HUES48 (cell line): ENCODE results near the gene FAM193B.

ENCODE experiments used
- H3K27ac ChIP-seq: one replicate; pipeline ENCODE4 v1.7.0; 2013; ENCODE audit warnings: low read depth, low read length, inconsistent platforms
- H3K27me3 ChIP-seq: 2 replicates; pipeline ENCODE4 v1.6.1; 2013; ENCODE audit warnings: mild to moderate bottlenecking, low read length; ENCODE audit not compliant: control insufficient read depth, insufficient read depth
- H3K36me3 ChIP-seq: 2 replicates; pipeline ENCODE4 v1.6.1; 2013; ENCODE audit warnings: low read length; ENCODE audit not compliant: control insufficient read depth, insufficient read depth
- H3K4me1 ChIP-seq: 2 replicates; pipeline ENCODE4 v1.6.1; 2013; ENCODE audit warnings: mild to moderate bottlenecking, low read length; ENCODE audit not compliant: control insufficient read depth, insufficient read depth
- H3K4me3 ChIP-seq: 2 replicates; pipeline ENCODE4 v1.5.1; 2013; ENCODE audit warnings: mild to moderate bottlenecking, low read depth, low read length
- H3K9ac ChIP-seq: 2 replicates; pipeline ENCODE4 v1.6.1; 2013; ENCODE audit warnings: mild to moderate bottlenecking, low read depth, low read length, moderate library complexity
- H3K9me3 ChIP-seq: 2 replicates; pipeline ENCODE4 v1.6.1; 2013; ENCODE audit warnings: low read length; ENCODE audit not compliant: control insufficient read depth, insufficient read depth

The FAM193B gene

GRCh38 chr5:177514541-177514940, 39.8 kb downstream of the FAM193B start:
- H3K4me1 ChIP-seq: peaks cover 13% of the 10 kb centered on the region

GRCh38 chr5:177513500-177513899, 40.9 kb downstream of the FAM193B start:
- H3K9ac ChIP-seq: no peak overlapping the region
- H3K36me3 ChIP-seq: peaks cover 64% of the 10 kb centered on the region
- peaks cover 20% of the 10 kb centered on the region for H3K4me1 ChIP-seq

More at GRCh38 chr5:177514541-177514940, 39.8 kb downstream of the FAM193B start:
- Histone ChIP-seq H3K36me3 (peaks cover 65% of the 10 kb centered on the region), H3K27ac (no peak overlapping the region), H3K4me3 (no peak overlapping the region), H3K27me3 (no peaks in the 10 kb centered on the region), H3K9ac (no peak overlapping the region), H3K9me3 (no peaks in the 10 kb centered on the region)

GRCh38 chr5:177512736-177513380, 41.5 kb downstream of the FAM193B start:
- Histone ChIP-seq H3K9me3 (no peaks in the 10 kb centered on the region), H3K27ac (no peak overlapping the region), H3K27me3 (no peaks in the 10 kb centered on the region), H3K9ac (no peak overlapping the region), H3K4me3 (no peak overlapping the region), H3K4me1 (peaks cover 20% of the 10 kb centered on the region), H3K36me3 (peaks cover 67% of the 10 kb centered on the region)

More at GRCh38 chr5:177513500-177513899, 40.9 kb downstream of the FAM193B start:
- no peak overlapping the region for H3K4me3 ChIP-seq
- H3K9me3 ChIP-seq: no peaks in the 10 kb centered on the region
- no peaks in the 10 kb centered on the region for H3K27me3 ChIP-seq
- H3K27ac ChIP-seq: no peak overlapping the region

- Histone ChIP-seq H3K36me3 (peaks cover 67% of the 10 kb centered on the region), H3K4me3 (no peak overlapping the region), H3K27ac (no peak overlapping the region), H3K9me3 (no peaks in the 10 kb centered on the region), H3K4me1 (peaks cover 20% of the 10 kb centered on the region), H3K27me3 (no peaks in the 10 kb centered on the region), H3K9ac (no peak overlapping the region)
Observed at GRCh38 chr5:177511796-177512675, 42.3 kb downstream of the FAM193B start.

GRCh38 chr5:177511181-177511580, 43.2 kb downstream of the FAM193B start:
- H3K36me3 ChIP-seq: peaks cover 67% of the 10 kb centered on the region
- H3K27me3 ChIP-seq: no peaks in the 10 kb centered on the region
- no peak overlapping the region for H3K4me3 ChIP-seq
- H3K9ac ChIP-seq: no peak overlapping the region
- no peaks in the 10 kb centered on the region for H3K9me3 ChIP-seq
- H3K4me1 ChIP-seq: peaks cover 20% of the 10 kb centered on the region
- H3K27ac ChIP-seq: no peak overlapping the region

- Histone ChIP-seq H3K36me3 (peaks cover 63% of the 10 kb centered on the region), H3K27ac (no peak overlapping the region)
Observed at GRCh38 chr5:177510567-177511053, 43.8 kb downstream of the FAM193B start.

GRCh38 chr5:177509991-177510566, 44.3 kb downstream of the FAM193B start:
- Histone ChIP-seq H3K27ac (no peak overlapping the region), H3K4me1 (peaks cover 15% of the 10 kb centered on the region), H3K27me3 (no peaks in the 10 kb centered on the region), H3K36me3 (peaks cover 58% of the 10 kb centered on the region), H3K9me3 (no peaks in the 10 kb centered on the region), H3K4me3 (no peak overlapping the region), H3K9ac (no peak overlapping the region)

More at GRCh38 chr5:177510567-177511053, 43.8 kb downstream of the FAM193B start:
- Histone ChIP-seq H3K4me1 (peaks cover 17% of the 10 kb centered on the region), H3K4me3 (no peak overlapping the region), H3K9ac (no peak overlapping the region), H3K27me3 (no peaks in the 10 kb centered on the region), H3K9me3 (no peaks in the 10 kb centered on the region)

GRCh38 chr5:177509381-177509951, 44.9 kb downstream of the FAM193B start, which contains the start of gene DOK3:
Gene DOK3 (minus strand): TSS chr5:177509826. CDS start chr5:177509540, 286 bp downstream.
- Histone ChIP-seq H3K9ac (no peak within 1 kb of the TSS), H3K9me3 (no peaks in the 10 kb centered on the region), H3K4me3 (no peak within 1 kb of the TSS), H3K27ac (no peak within 1 kb of the TSS), H3K36me3 (peaks cover 52% of the 10 kb centered on the region), H3K27me3 (no peaks in the 10 kb centered on the region), H3K4me1 (peaks cover 15% of the 10 kb centered on the region)

GRCh38 chr5:177508837-177509236, 45.5 kb downstream of the FAM193B start:
- Histone ChIP-seq H3K9me3 (no peaks in the 10 kb centered on the region), H3K4me1 (peaks cover 15% of the 10 kb centered on the region), H3K36me3 (peaks cover 45% of the 10 kb centered on the region), H3K27me3 (no peaks in the 10 kb centered on the region), H3K9ac (no peak overlapping the region), H3K4me3 (no peak overlapping the region), H3K27ac (no peak overlapping the region)

GRCh38 chr5:177508221-177508611, 46.1 kb downstream of the FAM193B start:
- H3K36me3 ChIP-seq: peaks cover 39% of the 10 kb centered on the region
- no peak overlapping the region for H3K9ac ChIP-seq
- peaks cover 15% of the 10 kb centered on the region for H3K4me1 ChIP-seq
- H3K27ac ChIP-seq: no peak overlapping the region
- H3K9me3 ChIP-seq: no peaks in the 10 kb centered on the region
- no peak overlapping the region for H3K4me3 ChIP-seq
- no peaks in the 10 kb centered on the region for H3K27me3 ChIP-seq
